Gastroesophageal sphincter (tissue), 4 donors: ENCODE results near the gene OR2T12. TPM values are rescaled to one million over a fixed set of nuclear protein-coding genes. Genes with fewer than 3 reads are reported as not detected.
A peak's percentile ranks its signal among the peaks of the same experiment; 100 is the strongest.

ENCODE experiments used
- ATAC-seq: fragments of 150-250 bp; one replicate; pipeline ENCODE4 v1.9.1; 2016; ENCODE audit warnings: mild to moderate bottlenecking, moderate library complexity
- H3K27ac ChIP-seq, 4 donors: fragments of 200-600 bp; sonication (generic) in 3 of 4; 1 replicate in 3 of 4; 2 replicates in 1 of 4; pipeline ENCODE4 v1.5.1; 2016 to 2019
- H3K27me3 ChIP-seq: fragments of 200-600 bp; sonication (generic); one replicate; pipeline ENCODE4 v1.5.1; 2019
- H3K36me3 ChIP-seq, 2 donors: fragments of 200-600 bp; sonication (generic); one replicate each; pipeline ENCODE4 v1.5.1; 2019; ENCODE audit warnings: control low read depth in 1 of 2
- H3K4me1 ChIP-seq, 3 donors: fragments of 200-600 bp; sonication (generic); 1 replicate in 2 of 3; 2 replicates in 1 of 3; pipeline ENCODE4 v1.5.1; 2016 to 2019; ENCODE audit warnings: control low read depth in 2 of 3
- H3K4me3 ChIP-seq, 2 donors: fragments of 200-600 bp; sonication (generic); one replicate each; pipeline ENCODE4 v1.5.1; 2019; ENCODE audit warnings: mild to moderate bottlenecking in 1 of 2, moderate library complexity in 1 of 2
- H3K9me3 ChIP-seq, 3 donors: fragments of 200-600 bp; sonication (generic); one replicate each; pipeline ENCODE4 v1.5.1; 2017 to 2019; ENCODE audit warnings: control low read depth in 2 of 3
- POLR2A ChIP-seq, 2 donors: fragments of 450-650 bp; IDR thresholded peaks; one replicate each; pipeline ENCODE4 v1.6.1; 2017; ENCODE audit warnings: antibody characterized with exemption in 2 of 2, mild to moderate bottlenecking in 2 of 2, moderate library complexity in 1 of 2
- WGBS, 2 donors: methylation state at CpG; one replicate each; pipeline ENCODE4 v1.1.5; 2018; ENCODE audit warnings: low coverage in 1 of 2; 5-methylcytosine and 5-hydroxymethylcytosine counted together
- total RNA-seq, 4 donors: library from RNA; depleted of rRNA; stranded (reverse); fragments of >200 nt; gene quantifications; one replicate each; pipeline ENCODE4 v1.1.0, GENCODE V29; 2016
- TF ChIP-seq, protein P1 (sequence below), 4 experiments: fragments of 200-600 bp in 2 of 4; fragments of 450-650 bp in 2 of 4; sonication (generic) in 1 of 4; IDR thresholded peaks; one replicate each; pipeline ENCODE4 v1.5.1; 2017 to 2019; ENCODE audit warnings: antibody characterized with exemption in 4 of 4, mild to moderate bottlenecking in 2 of 4, moderate library complexity in 2 of 4

OR2T12 gene
- total RNA-seq, 4 donors from 2014 or later = not detected

DNA sequence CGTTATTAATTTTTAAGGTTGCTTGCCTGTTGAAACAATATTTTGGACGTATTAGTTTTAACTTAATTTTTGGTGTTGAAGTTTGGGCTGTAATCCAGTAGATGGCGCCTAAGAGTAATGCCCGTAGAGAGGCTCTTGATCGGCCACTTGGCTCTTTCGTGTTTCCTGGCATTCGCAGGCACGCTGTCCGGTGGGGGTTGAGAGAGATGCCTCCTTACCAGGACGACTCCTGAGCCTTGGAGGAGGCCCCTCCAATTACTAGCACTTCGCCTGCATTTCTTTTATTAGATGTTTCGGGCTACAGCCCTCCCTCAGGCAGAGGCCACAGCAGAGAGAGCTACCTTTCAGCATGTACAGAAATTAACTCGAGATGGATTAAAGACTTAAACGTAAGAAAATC, 60.0 kb downstream of the OR2T12 start:
- TF ChIP-seq, protein P1, sequence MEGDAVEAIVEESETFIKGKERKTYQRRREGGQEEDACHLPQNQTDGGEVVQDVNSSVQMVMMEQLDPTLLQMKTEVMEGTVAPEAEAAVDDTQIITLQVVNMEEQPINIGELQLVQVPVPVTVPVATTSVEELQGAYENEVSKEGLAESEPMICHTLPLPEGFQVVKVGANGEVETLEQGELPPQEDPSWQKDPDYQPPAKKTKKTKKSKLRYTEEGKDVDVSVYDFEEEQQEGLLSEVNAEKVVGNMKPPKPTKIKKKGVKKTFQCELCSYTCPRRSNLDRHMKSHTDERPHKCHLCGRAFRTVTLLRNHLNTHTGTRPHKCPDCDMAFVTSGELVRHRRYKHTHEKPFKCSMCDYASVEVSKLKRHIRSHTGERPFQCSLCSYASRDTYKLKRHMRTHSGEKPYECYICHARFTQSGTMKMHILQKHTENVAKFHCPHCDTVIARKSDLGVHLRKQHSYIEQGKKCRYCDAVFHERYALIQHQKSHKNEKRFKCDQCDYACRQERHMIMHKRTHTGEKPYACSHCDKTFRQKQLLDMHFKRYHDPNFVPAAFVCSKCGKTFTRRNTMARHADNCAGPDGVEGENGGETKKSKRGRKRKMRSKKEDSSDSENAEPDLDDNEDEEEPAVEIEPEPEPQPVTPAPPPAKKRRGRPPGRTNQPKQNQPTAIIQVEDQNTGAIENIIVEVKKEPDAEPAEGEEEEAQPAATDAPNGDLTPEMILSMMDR (IDR thresholded peaks at IDR 0.05) = peak in 2 of 4 experiments; percentile 10 to 43
- no peak for TF ChIP-seq POLR2A (IDR thresholded peaks at IDR 0.05)
- Histone ChIP-seq H3K27ac (no peak overlapping the region), H3K4me1 (no peaks in the 10 kb centered on the region), H3K36me3 (no peaks in the 10 kb centered on the region), H3K27me3 (peaks cover 7% of the 10 kb centered on the region), H3K9me3 (no peaks in the 10 kb centered on the region), H3K4me3 (no peak overlapping the region)
- ATAC-seq = no peak
- WGBS, 2 donors = 1 to 10% methylated on average over 12 to 14 of the region's 14 CpGs

Other genes with a start within 250 kb of the OR2T12 start
- gene OR2L13, start 208.2 kb downstream of the OR2T12 start, total RNA-seq = not detected
- not detected for gene OR2M5, start 158.3 kb downstream of the OR2T12 start, total RNA-seq
- gene OR2M2, start 128.6 kb downstream of the OR2T12 start, total RNA-seq = not detected
- gene OR2M3, start 106.2 kb downstream of the OR2T12 start, total RNA-seq = not detected
- under 1 TPM in 2 of 4 donors, not detected in 2; 0.05 to 0.50 TPM for gene OR2M4, start 72.0 kb downstream of the OR2T12 start, total RNA-seq
- gene OR2T33, start 25.4 kb downstream of the OR2T12 start, total RNA-seq = not detected
- gene OR2M7, start 21.1 kb upstream of the OR2T12 start, total RNA-seq = not detected
- gene OR14C36, start 45.4 kb upstream of the OR2T12 start, total RNA-seq = not detected
- gene OR2T4, start 58.2 kb upstream of the OR2T12 start, total RNA-seq = not detected
- gene OR2T6, start 72.3 kb upstream of the OR2T12 start, total RNA-seq = under 1 TPM in 1 of 4 donors, not detected in 3; 0.04 TPM
- gene OR2T1, start 99.6 kb upstream of the OR2T12 start, total RNA-seq = not detected
- gene OR2T2, start 142.2 kb upstream of the OR2T12 start, total RNA-seq = not detected
- gene OR2T3, start 169.9 kb upstream of the OR2T12 start, total RNA-seq = not detected
- not detected for gene OR2T5, start 185.2 kb upstream of the OR2T12 start, total RNA-seq
- gene OR2G6, start 204.6 kb upstream of the OR2T12 start, total RNA-seq = under 1 TPM in 1 of 4 donors, not detected in 3; 0.08 TPM